Measurements from ENCODE around the gene ZNF383.
"Not testable (repeated sequence)": the region's sequence is repeated elsewhere in the genome, so short reads cannot be mapped to it uniquely, and the experiment has no call there.

- TF ChIP-seq CTCF (IDR thresholded peaks at IDR 0.05; ENCODE audit: insufficient read depth, low read depth, low read length); EZH2 (IDR thresholded peaks at IDR 0.05; ENCODE audit: insufficient read depth, low read length): not testable (repeated sequence)
Observed at GRCh38 chr19:37267755-37268154, 49.7 kb downstream of the ZNF383 start.
